MM.1S (cell line): ENCODE measurements around the gene BNC1.

Experiments used
- DNase-seq: peaks from one replicate; pipeline ENCODE4 v3.0.0-alpha.2; 2015
- H2AFZ ChIP-seq: fragments of 300-600 bp; sonication (generic); 2 replicates; pipeline ENCODE4 v1.6.0; 2016; ENCODE audit warnings: antibody characterized with exemption, low read length
- H3F3A ChIP-seq: fragments of 300-600 bp; sonication (generic); 2 replicates; pipeline ENCODE4 v1.6.1; 2016; ENCODE audit warnings: mild to moderate bottlenecking, antibody characterized with exemption, low read length, moderate library complexity, mixed read lengths; ENCODE audit not compliant: insufficient read depth
- H3K27ac ChIP-seq: fragments of 300-600 bp; sonication (generic); 2 replicates; pipeline ENCODE4 v1.5.1; 2016; ENCODE audit warnings: mild to moderate bottlenecking, low read length
- H3K27me3 ChIP-seq: fragments of 300-600 bp; sonication (generic); replicated peaks from 2 replicates; pipeline ENCODE4 v1.6.0; 2016; ENCODE audit warnings: low read length; ENCODE audit not compliant: insufficient read depth
- H3K36me3 ChIP-seq: fragments of 300-600 bp; sonication (generic); replicated peaks from 2 replicates; pipeline ENCODE4 v1.6.1; 2016; ENCODE audit warnings: mild to moderate bottlenecking, low read length, mixed read lengths; ENCODE audit not compliant: insufficient read depth
- H3K4me1 ChIP-seq: fragments of 300-600 bp; sonication (generic); 2 replicates; pipeline ENCODE4 v1.6.1; 2016; ENCODE audit warnings: low read length, mixed read lengths
- H3K4me2 ChIP-seq: fragments of 300-600 bp; sonication (generic); 2 replicates; pipeline ENCODE4 v1.6.0; 2016; ENCODE audit warnings: low read depth, low read length
- H3K4me3 ChIP-seq: fragments of 300-600 bp; sonication (generic); 2 replicates; pipeline ENCODE4 v1.5.1; 2016; ENCODE audit warnings: low read length, mixed read lengths
- H3K79me2 ChIP-seq: fragments of 300-600 bp; sonication (generic); 2 replicates; pipeline ENCODE4 v1.6.1; 2016; ENCODE audit warnings: mixed run types, low read length, mixed read lengths
- H3K9ac ChIP-seq: fragments of 300-600 bp; sonication (generic); 2 replicates; pipeline ENCODE4 v1.6.1; 2016; ENCODE audit warnings: low read length, mixed read lengths
- H3K9me2 ChIP-seq: fragments of 300-600 bp; sonication (generic); replicated peaks from 2 replicates; pipeline ENCODE4 v1.6.1; 2016; ENCODE audit warnings: mild to moderate bottlenecking, low read length, mixed read lengths; ENCODE audit not compliant: insufficient read depth
- H3K9me3 ChIP-seq: fragments of 300-600 bp; sonication (generic); replicated peaks from 2 replicates; pipeline ENCODE4 v1.6.1; 2016; ENCODE audit warnings: mild to moderate bottlenecking, low read length, mixed read lengths; ENCODE audit not compliant: insufficient read depth
- H4K20me1 ChIP-seq: fragments of 300-600 bp; sonication (generic); 2 replicates; pipeline ENCODE4 v1.6.1; 2016; ENCODE audit warnings: mild to moderate bottlenecking, low read length, moderate library complexity, mixed read lengths; ENCODE audit not compliant: insufficient read depth
- EZH2 ChIP-seq: fragments of 300-600 bp; sonication (generic); optimal IDR thresholded peaks from 2 replicates; pipeline ENCODE3; 2017; ENCODE audit warnings: low read depth, mild to moderate bottlenecking, antibody characterized with exemption, low read length, mixed read lengths
- EZH2phosphoT487 ChIP-seq: fragments of 300-600 bp; sonication (generic); IDR thresholded peaks from 2 replicates; pipeline ENCODE4 v1.6.1; 2018; ENCODE audit warnings: antibody characterized with exemption, low read length
- TF ChIP-seq, protein P1 (sequence below): fragments of 300-600 bp; sonication (generic); IDR thresholded peaks from 2 replicates; pipeline ENCODE4 v1.5.1; 2016; ENCODE audit warnings: antibody characterized with exemption, low read length, mixed read lengths

BNC1 gene

GRCh38 chr15:83210619-83211018 lies 73.8 kb downstream of the BNC1 start:
- no peaks in the 10 kb centered on the region for H3F3A ChIP-seq
- H3K36me3 ChIP-seq, result no peaks in the 10 kb centered on the region
- H3K4me1 ChIP-seq, result no peaks in the 10 kb centered on the region
- H3K27ac ChIP-seq, result no peak overlapping the region
- H2AFZ ChIP-seq, result no peak overlapping the region
- peaks cover 29% of the 10 kb centered on the region for H3K27me3 ChIP-seq
- no peaks in the 10 kb centered on the region for H4K20me1 ChIP-seq
- no peaks in the 10 kb centered on the region for H3K9me3 ChIP-seq
- H3K9ac ChIP-seq, result no peak overlapping the region
- no peak overlapping the region for H3K4me3 ChIP-seq
- DNase-seq, result no peak
- no peak overlapping the region for H3K4me2 ChIP-seq
- H3K79me2 ChIP-seq, result no peaks in the 10 kb centered on the region
- H3K9me2 ChIP-seq, result no peaks in the 10 kb centered on the region
- TF ChIP-seq EZH2, result no peak
- TF ChIP-seq, protein P1, sequence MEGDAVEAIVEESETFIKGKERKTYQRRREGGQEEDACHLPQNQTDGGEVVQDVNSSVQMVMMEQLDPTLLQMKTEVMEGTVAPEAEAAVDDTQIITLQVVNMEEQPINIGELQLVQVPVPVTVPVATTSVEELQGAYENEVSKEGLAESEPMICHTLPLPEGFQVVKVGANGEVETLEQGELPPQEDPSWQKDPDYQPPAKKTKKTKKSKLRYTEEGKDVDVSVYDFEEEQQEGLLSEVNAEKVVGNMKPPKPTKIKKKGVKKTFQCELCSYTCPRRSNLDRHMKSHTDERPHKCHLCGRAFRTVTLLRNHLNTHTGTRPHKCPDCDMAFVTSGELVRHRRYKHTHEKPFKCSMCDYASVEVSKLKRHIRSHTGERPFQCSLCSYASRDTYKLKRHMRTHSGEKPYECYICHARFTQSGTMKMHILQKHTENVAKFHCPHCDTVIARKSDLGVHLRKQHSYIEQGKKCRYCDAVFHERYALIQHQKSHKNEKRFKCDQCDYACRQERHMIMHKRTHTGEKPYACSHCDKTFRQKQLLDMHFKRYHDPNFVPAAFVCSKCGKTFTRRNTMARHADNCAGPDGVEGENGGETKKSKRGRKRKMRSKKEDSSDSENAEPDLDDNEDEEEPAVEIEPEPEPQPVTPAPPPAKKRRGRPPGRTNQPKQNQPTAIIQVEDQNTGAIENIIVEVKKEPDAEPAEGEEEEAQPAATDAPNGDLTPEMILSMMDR, result no peak
- no peak for TF ChIP-seq EZH2phosphoT487

- H3F3A ChIP-seq, result no peaks in the 10 kb centered on the region
- peaks cover 33% of the 10 kb centered on the region for H3K27me3 ChIP-seq
- no peak overlapping the region for H3K4me3 ChIP-seq
- no peaks in the 10 kb centered on the region for H3K9me3 ChIP-seq
- TF ChIP-seq EZH2phosphoT487 (no peak), EZH2 (no peak)
- TF ChIP-seq, protein P1, result no peak
- no peaks in the 10 kb centered on the region for H3K9me2 ChIP-seq
- no peak overlapping the region for H2AFZ ChIP-seq
- no peak overlapping the region for H3K4me2 ChIP-seq
- H3K36me3 ChIP-seq, result no peaks in the 10 kb centered on the region
- no peak for DNase-seq
- no peaks in the 10 kb centered on the region for H4K20me1 ChIP-seq
- no peak overlapping the region for H3K9ac ChIP-seq
- no peak overlapping the region for H3K27ac ChIP-seq
- no peaks in the 10 kb centered on the region for H3K79me2 ChIP-seq
- H3K4me1 ChIP-seq, result no peaks in the 10 kb centered on the region
Measured at GRCh38 chr15:83209333-83209732, 75.1 kb downstream of the BNC1 start.

GRCh38 chr15:83208367-83208661 lies 76.2 kb downstream of the BNC1 start:
- no peak overlapping the region for H3K27ac ChIP-seq
- no peaks in the 10 kb centered on the region for H3K9me2 ChIP-seq
- H3K36me3 ChIP-seq, result no peaks in the 10 kb centered on the region
- no peak for DNase-seq
- H3K4me1 ChIP-seq, result no peaks in the 10 kb centered on the region
- no peaks in the 10 kb centered on the region for H3F3A ChIP-seq
- TF ChIP-seq, protein P1, result no peak
- no peak for TF ChIP-seq EZH2phosphoT487
- TF ChIP-seq EZH2, result no peak
- no peaks in the 10 kb centered on the region for H3K79me2 ChIP-seq
- H3K4me3 ChIP-seq, result no peak overlapping the region
- no peaks in the 10 kb centered on the region for H3K9me3 ChIP-seq
- H4K20me1 ChIP-seq, result no peaks in the 10 kb centered on the region
- H2AFZ ChIP-seq, result no peak overlapping the region
- peak overlapping the region; percentile 43; the same call in 1 of the 2 replicates for H3K4me2 ChIP-seq
- no peak overlapping the region for H3K9ac ChIP-seq
- peaks cover 35% of the 10 kb centered on the region for H3K27me3 ChIP-seq
